Hepatocyte (in vitro differentiated cells): ENCODE results near the gene FAM180A. TPM values are rescaled to one million over a fixed set of nuclear protein-coding genes. Genes with fewer than 3 reads are reported as not detected.

Experiments
- DNase-seq: peaks from one replicate; pipeline ENCODE4 v3.0.0-alpha.2; 2016; ENCODE audit warnings: low spot score
- H2AFZ ChIP-seq: fragments of 200-600 bp; sonication (generic); 2 replicates; pipeline ENCODE4 v1.6.0; 2016; ENCODE audit warnings: antibody characterized with exemption, mild to moderate bottlenecking
- H3K27ac ChIP-seq: fragments of 200-600 bp; sonication (generic); 2 replicates; pipeline ENCODE4 v1.5.1; 2016; ENCODE audit warnings: mild to moderate bottlenecking
- H3K27me3 ChIP-seq: fragments of 200-600 bp; sonication (generic); 2 replicates; pipeline ENCODE4 v1.6.1; 2016
- H3K36me3 ChIP-seq: fragments of 200-600 bp; sonication (generic); replicated peaks from 2 replicates; pipeline ENCODE4 v1.5.1; 2016; ENCODE audit warnings: low read depth; ENCODE audit not compliant: insufficient read depth
- H3K4me1 ChIP-seq: fragments of 200-600 bp; sonication (generic); 2 replicates; pipeline ENCODE4 v1.5.1; 2016; ENCODE audit warnings: mild to moderate bottlenecking, moderate library complexity; ENCODE audit not compliant: insufficient read depth
- H3K4me2 ChIP-seq: fragments of 200-600 bp; sonication (generic); 2 replicates; pipeline ENCODE4 v1.6.0; 2016
- H3K4me3 ChIP-seq: fragments of 200-600 bp; sonication (generic); 2 replicates; pipeline ENCODE4 v1.5.1; 2016; ENCODE audit warnings: mild to moderate bottlenecking
- H3K79me2 ChIP-seq: fragments of 200-600 bp; sonication (generic); 2 replicates; pipeline ENCODE4 v1.6.0; 2017; ENCODE audit warnings: mild to moderate bottlenecking
- H3K9me2 ChIP-seq: fragments of 200-600 bp; sonication (generic); replicated peaks from 2 replicates; pipeline ENCODE4 v1.6.0; 2017; ENCODE audit warnings: mild to moderate bottlenecking; ENCODE audit not compliant: insufficient read depth
- H3K9me3 ChIP-seq: fragments of 200-600 bp; sonication (generic); 2 replicates; pipeline ENCODE4 v1.5.1; 2016; ENCODE audit warnings: low read depth, mild to moderate bottlenecking
- H4K20me1 ChIP-seq: fragments of 200-600 bp; sonication (generic); 2 replicates; pipeline ENCODE4 v1.6.0; 2016; ENCODE audit warnings: mild to moderate bottlenecking; ENCODE audit not compliant: insufficient read depth, poor library complexity, severe bottlenecking
- EZH2 ChIP-seq: fragments of 200-600 bp; sonication (generic); IDR thresholded peaks from 2 replicates; pipeline ENCODE4 v1.6.1; 2016; ENCODE audit warnings: antibody characterized with exemption, mild to moderate bottlenecking, borderline replicate concordance
- EZH2phosphoT487 ChIP-seq: fragments of 200-600 bp; sonication (generic); IDR thresholded peaks from one replicate; pipeline ENCODE4 v1.6.1; 2018; ENCODE audit warnings: antibody characterized with exemption, mild to moderate bottlenecking, low read depth, moderate library complexity; ENCODE audit not compliant: unreplicated experiment, severe bottlenecking
- WGBS: methylation state at CpG from one replicate; pipeline ENCODE4 v1.1.6; 2016; ENCODE audit warnings: low lambda C conversion rate; ENCODE audit errors: missing lambda C conversion rate; 5-methylcytosine and 5-hydroxymethylcytosine counted together
- polyA plus RNA-seq: library from polyadenylated mRNA; unstranded; fragments of >200 nt; fragmentation: Nextera tagmentation; extraction: Ambion mirVana; gene quantifications from 2 replicates; pipeline ENCODE4 v1.2.1, GENCODE V29; 2016
- total RNA-seq: library from RNA; depleted of rRNA; stranded (reverse); fragments of >200 nt; gene quantifications from 2 replicates; pipeline ENCODE4 v1.2.3, GENCODE V29; 2014
- TF ChIP-seq, protein P1 (sequence below): fragments of 200-600 bp; sonication (generic); IDR thresholded peaks from 2 replicates; pipeline ENCODE4 v1.5.1; 2016; ENCODE audit warnings: antibody characterized with exemption, mild to moderate bottlenecking; ENCODE audit not compliant: poor library complexity

FAM180A gene
- total and polyA plus RNA-seq, 2 experiments from 2014 or later, result not detected

- H3K4me2 ChIP-seq, result no peak overlapping the region
- H3K36me3 ChIP-seq, result no peaks in the 10 kb centered on the region
- H4K20me1 ChIP-seq, result no peaks in the 10 kb centered on the region
- TF ChIP-seq EZH2 (no peak), EZH2phosphoT487 (no peak)
- TF ChIP-seq, protein P1, sequence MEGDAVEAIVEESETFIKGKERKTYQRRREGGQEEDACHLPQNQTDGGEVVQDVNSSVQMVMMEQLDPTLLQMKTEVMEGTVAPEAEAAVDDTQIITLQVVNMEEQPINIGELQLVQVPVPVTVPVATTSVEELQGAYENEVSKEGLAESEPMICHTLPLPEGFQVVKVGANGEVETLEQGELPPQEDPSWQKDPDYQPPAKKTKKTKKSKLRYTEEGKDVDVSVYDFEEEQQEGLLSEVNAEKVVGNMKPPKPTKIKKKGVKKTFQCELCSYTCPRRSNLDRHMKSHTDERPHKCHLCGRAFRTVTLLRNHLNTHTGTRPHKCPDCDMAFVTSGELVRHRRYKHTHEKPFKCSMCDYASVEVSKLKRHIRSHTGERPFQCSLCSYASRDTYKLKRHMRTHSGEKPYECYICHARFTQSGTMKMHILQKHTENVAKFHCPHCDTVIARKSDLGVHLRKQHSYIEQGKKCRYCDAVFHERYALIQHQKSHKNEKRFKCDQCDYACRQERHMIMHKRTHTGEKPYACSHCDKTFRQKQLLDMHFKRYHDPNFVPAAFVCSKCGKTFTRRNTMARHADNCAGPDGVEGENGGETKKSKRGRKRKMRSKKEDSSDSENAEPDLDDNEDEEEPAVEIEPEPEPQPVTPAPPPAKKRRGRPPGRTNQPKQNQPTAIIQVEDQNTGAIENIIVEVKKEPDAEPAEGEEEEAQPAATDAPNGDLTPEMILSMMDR, result no peak
- peak overlapping the region; percentile 39 for H2AFZ ChIP-seq
- 31% methylated on average over 4 of the region's 4 CpGs for WGBS
- H3K79me2 ChIP-seq, result no peaks in the 10 kb centered on the region
- H3K4me3 ChIP-seq, result no peak overlapping the region
- no peaks in the 10 kb centered on the region for H3K9me3 ChIP-seq
- peak overlapping the region; percentile 83 for H3K27ac ChIP-seq
- peak; percentile 63 for DNase-seq
- no peaks in the 10 kb centered on the region for H3K9me2 ChIP-seq
- H3K27me3 ChIP-seq, result no peaks in the 10 kb centered on the region
- H3K4me1 ChIP-seq, result peaks cover 23% of the 10 kb centered on the region
These were observed 25.7 kb upstream of the FAM180A start for GRCh38 chr7:135774284-135774683.

DNA sequence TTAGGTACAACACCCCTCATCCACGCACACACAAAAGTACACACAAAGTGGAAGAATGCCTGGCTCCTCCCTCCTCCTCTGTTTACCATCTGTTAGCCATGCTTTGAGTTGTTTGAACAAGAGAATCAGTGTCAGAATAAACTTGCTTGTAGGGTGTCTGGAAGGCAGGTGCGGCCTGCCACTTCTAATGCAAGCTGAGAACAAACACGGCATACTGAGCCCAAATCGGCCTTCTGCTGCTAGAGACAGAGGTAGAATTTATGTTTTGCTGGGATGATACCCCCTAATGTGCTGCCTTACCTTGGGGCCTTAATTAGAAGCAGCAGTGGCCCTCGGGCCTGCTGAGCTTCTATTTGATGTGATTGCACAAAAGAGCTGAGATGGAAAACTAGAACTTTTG, 24.9 kb upstream of the FAM180A start:
- peak overlapping the region; percentile 83 for H3K27ac ChIP-seq
- H4K20me1 ChIP-seq, result no peaks in the 10 kb centered on the region
- WGBS, result 30% methylated on average over 5 of the region's 5 CpGs

GRCh38 chr7:135772639-135773222, 24.1 kb upstream of the FAM180A start:
- WGBS, result 75% methylated on average over 7 of the region's 8 CpGs
- Histone ChIP-seq H4K20me1 (no peaks in the 10 kb centered on the region), H3K79me2 (no peaks in the 10 kb centered on the region), H3K27ac (peak overlapping the region; percentile 83), H2AFZ (no peak overlapping the region), H3K4me3 (no peak overlapping the region), H3K9me3 (no peaks in the 10 kb centered on the region), H3K9me2 (no peaks in the 10 kb centered on the region), H3K36me3 (no peaks in the 10 kb centered on the region), H3K4me2 (no peak overlapping the region), H3K27me3 (no peaks in the 10 kb centered on the region), H3K4me1 (peaks cover 23% of the 10 kb centered on the region)
- TF ChIP-seq, protein P1, result no peak
- TF ChIP-seq EZH2phosphoT487, result no peak
- TF ChIP-seq EZH2, result no peak
- DNase-seq, result no peak

More for the DNA sequence above, 24.9 kb upstream of the FAM180A start:
- no peak for TF ChIP-seq EZH2phosphoT487
- TF ChIP-seq EZH2, result no peak
- TF ChIP-seq, protein P1, result no peak
- Histone ChIP-seq H3K79me2 (no peaks in the 10 kb centered on the region), H3K27me3 (no peaks in the 10 kb centered on the region), H3K36me3 (no peaks in the 10 kb centered on the region), H3K9me2 (no peaks in the 10 kb centered on the region), H3K4me1 (peaks cover 23% of the 10 kb centered on the region), H2AFZ (no peak overlapping the region), H3K4me3 (no peak overlapping the region), H3K4me2 (peak overlapping the region; percentile 10), H3K9me3 (no peaks in the 10 kb centered on the region)
- peak; percentile 32 for DNase-seq
